Muscle layer of colon (tissue), 2 donors: ENCODE measurements around the gene DDX20.

Source experiments
- H3K27ac ChIP-seq: one replicate; pipeline ENCODE4 v1.7.0; 2013; ENCODE audit warnings: low read depth, mild to moderate bottlenecking, low read length, moderate library complexity
- H3K27me3 ChIP-seq, 2 donors: one replicate each; pipeline ENCODE4 v1.7.0; 2013; ENCODE audit warnings: low read length in 2 of 2, mild to moderate bottlenecking in 2 of 2; ENCODE audit not compliant: insufficient read depth in 2 of 2, control insufficient read depth in 1 of 2
- H3K36me3 ChIP-seq: one replicate; pipeline ENCODE4 v1.7.0; 2013; ENCODE audit warnings: mild to moderate bottlenecking, low read length; ENCODE audit not compliant: insufficient read depth
- H3K4me1 ChIP-seq: one replicate; pipeline ENCODE4 v1.7.0; 2013; ENCODE audit warnings: mild to moderate bottlenecking, low read length; ENCODE audit not compliant: insufficient read depth
- H3K4me3 ChIP-seq, 2 donors: one replicate each; pipeline ENCODE4 v1.7.0; 2013; ENCODE audit warnings: low read length in 2 of 2, low read depth in 1 of 2, mild to moderate bottlenecking in 1 of 2, moderate library complexity in 1 of 2
- H3K9ac ChIP-seq: one replicate; pipeline ENCODE4 v1.7.0; 2013; ENCODE audit warnings: low read length
- H3K9me3 ChIP-seq: one replicate; pipeline ENCODE4 v1.7.0; 2013; ENCODE audit warnings: mild to moderate bottlenecking, low read length
- donor health status: abdominal sarcoma.
- donor health status: Adenocarcinoma of cecum.

DDX20 gene

DNA sequence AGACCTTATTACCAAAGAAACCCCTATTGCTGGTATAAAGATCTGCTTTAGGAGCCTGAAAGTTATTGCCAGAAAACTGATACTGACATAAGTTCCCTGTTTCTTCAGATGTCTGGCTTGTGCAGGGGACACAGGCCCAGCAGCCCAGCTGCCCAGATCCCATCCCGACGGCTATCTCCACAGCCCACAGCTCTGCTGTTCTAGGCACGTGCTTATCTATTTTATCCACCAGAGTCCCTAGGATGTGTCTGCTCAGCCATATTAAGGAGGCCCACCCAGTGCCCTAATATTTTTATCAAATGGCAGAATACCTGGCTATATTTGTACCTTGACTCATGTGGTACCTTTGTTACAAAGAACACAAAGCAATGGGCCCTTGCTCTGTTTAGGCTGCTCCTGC, 58.9 kb downstream of the DDX20 start:
- Histone ChIP-seq H3K36me3 (no peaks in the 10 kb centered on the region), H3K27me3 (no peaks in the 10 kb centered on the region), H3K9me3 (no peaks in the 10 kb centered on the region), H3K27ac (no peak overlapping the region), H3K4me3 (no peak overlapping the region), H3K9ac (no peak overlapping the region), H3K4me1 (no peaks in the 10 kb centered on the region)
